ENCODE measurements around the gene AGPAT2.

The AGPAT2 gene

DNA sequence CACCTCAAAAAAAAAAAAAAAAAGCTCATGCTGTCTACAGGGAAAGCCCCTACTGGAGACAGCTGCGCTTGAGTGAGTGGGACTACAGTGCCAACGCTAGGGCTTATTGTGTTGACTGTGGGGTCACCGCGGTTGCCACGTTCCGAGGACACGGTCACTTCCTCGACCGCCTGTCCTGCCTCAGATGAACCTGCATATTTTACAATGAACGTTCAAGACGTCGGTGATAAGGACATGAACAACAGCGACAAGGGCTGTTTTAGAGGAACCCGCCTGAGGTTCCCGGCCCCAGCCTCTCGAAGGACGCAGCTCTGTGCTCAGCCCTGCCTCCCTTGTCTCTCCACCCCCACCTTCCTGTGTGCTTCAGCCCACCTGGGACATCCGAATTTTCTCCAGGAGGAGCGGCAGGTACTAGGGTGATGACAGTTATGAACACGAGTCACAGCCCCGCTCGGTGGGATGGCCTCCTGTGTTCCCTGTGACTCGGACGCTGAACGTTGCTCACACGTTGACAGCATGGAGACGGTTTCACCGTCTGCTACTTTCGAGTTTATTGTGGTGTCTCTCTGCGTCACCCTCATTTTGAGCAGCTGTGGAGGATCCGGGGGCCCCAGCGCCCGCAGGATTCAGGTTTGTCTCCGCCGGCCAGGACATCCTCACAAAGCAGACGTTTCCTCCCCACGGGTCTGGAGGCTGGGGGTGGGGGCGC, 13.9 kb upstream of the AGPAT2 start:
- peak in 1 of 2 donors; percentile 31 for DNase-seq (ENCODE audit: low read depth in 2 of 2)

DNA sequence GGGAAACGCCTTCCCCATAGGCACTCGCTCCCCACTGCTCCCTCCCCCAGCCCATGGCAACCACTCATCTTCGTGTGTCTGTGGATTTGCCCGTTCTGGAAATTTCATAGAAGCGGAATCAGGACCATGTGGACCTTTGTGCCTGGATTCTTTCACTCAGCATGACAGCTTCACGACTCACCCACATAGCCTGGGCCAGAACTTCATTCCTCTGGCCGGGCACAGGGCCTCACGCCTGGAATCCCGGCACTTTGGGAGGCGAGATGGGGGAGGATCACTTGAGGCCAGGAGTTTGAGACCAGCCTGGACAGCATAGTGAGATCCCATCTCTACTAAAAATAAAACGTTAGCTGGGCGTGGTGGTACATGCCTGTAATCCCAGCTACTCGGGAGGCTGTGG, 13.0 kb upstream of the AGPAT2 start:
- DNase-seq (ENCODE audit: low read depth in 2 of 2), result no peak

DNA sequence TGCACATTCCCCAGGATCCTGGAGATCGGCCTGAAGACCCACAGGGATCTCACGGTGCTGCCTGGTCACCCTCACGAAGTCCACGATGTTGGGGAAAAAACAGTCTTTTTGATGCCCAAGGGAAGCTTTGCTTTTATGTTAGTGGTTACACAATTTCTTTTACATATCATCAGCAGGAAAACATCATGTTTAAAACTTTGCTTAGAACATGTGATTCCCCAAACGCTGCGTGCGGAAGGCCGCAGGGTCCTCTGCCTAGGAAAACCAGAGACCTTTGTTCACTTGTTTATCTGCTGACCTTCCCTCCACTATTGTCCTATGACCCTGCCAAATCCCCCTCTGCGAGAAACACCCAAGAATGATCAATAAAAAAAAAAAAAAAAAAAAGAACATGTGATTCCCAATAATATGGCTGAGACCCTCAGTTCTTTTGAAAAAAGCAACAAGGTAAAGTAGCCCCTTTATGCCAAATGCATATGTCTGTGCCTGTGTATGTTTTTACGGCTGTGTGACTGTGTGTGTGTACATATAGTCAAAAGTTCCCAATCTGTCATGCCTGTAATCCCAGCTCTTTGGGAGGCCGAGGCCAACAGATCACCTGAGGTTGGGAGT, 11.5 kb upstream of the AGPAT2 start:
- no peak for DNase-seq (ENCODE audit: low read depth in 2 of 2)

DNA sequence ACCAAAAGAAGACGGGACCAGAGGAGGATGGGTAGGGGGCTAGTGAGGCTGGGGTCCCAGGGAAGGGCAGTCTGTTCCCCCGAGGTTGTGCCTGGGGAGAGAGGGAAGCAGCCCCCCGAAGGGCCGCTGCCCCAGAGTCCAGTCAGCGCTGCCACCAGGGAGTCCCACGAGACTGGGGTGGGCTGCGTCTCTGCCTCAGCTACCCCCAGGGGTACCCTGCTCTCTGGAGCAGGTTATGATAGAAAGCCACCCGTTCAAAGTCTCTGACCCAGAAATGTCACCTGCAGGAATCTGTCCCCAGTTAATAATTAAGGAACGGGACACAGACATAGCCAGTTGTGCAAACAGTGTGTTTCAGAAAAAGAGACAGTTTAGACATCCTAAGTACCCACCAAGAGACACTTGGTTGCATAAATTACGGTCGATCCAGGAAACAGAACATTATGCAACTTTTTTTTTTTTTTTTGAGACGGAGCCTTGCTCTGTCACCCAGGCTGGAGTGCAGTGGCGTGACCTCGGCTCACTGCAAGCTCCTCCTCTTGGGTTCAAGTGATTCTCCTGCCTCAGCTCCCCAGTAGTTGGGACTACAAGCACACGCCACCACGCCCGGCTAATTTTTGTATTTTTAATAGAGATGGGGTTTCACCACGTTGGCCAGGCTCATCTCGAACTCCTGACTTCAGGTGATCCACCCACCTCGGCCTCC, 10.7 kb upstream of the AGPAT2 start:
- no peak for DNase-seq (ENCODE audit: low read depth in 2 of 2)

DNA sequence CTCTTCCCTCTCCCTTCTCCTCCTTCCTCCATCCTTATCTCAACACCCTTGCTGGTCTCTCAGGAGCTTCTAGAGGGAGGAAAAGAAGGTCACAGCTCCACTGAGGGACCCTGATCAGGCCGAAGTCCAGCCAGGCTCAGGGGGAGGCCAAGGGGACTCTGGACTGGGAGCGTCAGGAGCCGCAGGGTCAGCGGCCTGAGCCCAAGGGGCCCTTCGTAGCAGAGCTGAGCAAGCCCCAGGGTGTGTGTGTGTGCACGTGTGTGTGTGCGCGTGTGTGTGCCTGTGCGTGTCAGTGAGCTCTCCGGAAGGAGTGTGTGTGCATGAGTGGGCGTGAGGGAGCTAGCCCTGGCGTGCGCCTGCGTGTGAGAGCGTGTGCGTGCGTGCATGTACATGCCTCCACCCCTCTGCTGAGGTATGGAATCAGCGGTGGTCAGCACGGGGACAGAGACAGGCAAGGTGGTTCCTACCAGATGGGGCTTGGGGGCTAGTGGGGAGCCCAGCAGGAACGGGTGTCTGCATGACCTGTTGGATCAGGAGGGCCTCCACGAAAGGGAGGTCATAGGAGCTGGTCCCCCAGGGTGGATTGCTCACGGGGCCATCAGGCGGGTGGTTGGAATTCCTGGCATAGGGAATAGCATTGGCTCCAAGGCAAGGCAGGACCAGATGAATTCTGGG, 10.0 kb upstream of the AGPAT2 start:
- no peak for DNase-seq (ENCODE audit: low read depth in 2 of 2)

DNA sequence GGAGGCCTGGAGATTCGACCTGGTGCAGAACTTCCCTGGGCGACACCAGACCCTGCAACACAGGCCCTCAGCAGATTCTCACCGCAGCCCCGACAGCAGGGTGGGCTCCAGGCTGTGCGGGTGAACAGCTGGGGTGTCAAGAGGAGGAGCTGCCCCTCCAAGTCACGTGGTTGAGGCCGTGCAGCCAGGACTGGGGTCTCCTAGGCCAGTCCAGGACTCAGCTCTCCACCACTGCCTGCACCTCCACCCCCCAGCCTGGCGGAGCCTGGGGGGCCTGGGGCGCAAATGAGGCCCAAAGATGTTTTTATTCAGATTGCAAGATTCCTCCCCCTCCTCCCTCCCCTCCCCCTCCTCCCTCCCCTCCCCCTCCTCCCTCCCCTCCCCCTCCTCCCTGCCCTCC, 9.2 kb upstream of the AGPAT2 start:
- DNase-seq (ENCODE audit: low read depth in 2 of 2), result no peak

DNA sequence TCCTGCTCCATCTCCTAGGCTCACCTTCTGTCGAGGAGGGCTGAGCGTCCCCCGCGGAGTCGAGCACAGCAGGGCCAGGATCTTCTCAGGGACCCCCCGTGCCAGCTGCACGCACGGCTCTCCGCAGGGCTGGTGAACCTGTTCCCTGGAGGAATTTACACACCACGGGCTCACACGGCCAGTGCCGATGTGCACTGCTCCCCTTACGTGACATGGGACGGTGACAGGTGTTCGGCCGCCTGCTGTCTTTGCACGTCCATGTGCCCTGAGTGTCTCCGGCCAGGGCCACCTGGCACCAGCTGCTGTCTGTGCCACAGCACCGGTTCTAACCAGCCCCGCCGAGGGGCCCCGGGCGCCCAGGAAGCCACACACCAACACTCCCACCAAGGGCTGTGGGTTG, 8.7 kb upstream of the AGPAT2 start:
- DNase-seq (ENCODE audit: low read depth in 2 of 2), result no peak

DNA sequence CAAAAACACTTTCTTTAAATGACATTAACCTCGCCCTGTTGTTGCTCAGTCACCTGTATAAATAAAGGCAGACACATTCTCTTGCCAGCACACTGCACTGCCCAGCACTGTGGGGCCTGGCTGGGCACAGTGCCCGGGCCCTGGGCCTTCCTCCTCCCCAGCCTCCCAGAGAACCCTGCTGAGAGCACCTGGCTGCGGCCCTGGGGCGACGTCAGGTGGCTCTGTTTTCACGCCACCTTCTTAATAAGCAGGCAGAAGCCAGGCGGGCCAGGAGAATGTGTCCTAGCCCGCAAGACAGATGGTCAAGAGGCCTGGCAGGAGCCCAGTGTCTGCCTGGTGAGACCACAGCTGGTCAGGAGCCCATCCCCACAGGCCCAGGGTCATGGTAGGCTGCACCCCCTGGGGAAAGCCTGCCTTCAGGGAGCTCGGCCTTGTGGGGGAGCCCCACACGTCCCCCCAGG, 8.2 kb upstream of the AGPAT2 start:
- no peak for DNase-seq (ENCODE audit: low read depth in 2 of 2)

DNA sequence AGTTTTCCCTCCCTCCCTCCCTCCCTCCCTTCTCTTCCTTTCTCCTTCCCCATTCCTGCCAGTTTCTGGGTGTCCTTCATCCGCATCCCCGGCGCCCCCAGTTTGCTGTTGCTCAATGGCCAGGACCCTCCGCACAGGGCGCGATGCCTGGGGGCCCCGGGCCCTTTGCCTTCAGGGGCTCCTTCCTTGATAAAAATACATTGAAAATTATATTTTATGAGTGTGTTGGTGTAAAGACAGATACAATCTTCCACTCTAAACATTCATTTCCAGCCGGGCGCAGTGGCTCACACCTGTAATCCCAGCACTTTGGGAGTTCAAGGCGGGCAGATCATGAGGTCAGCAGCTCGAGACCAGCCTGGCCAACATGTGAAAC, 7.6 kb upstream of the AGPAT2 start:
- DNase-seq (ENCODE audit: low read depth in 2 of 2), result no peak

DNA sequence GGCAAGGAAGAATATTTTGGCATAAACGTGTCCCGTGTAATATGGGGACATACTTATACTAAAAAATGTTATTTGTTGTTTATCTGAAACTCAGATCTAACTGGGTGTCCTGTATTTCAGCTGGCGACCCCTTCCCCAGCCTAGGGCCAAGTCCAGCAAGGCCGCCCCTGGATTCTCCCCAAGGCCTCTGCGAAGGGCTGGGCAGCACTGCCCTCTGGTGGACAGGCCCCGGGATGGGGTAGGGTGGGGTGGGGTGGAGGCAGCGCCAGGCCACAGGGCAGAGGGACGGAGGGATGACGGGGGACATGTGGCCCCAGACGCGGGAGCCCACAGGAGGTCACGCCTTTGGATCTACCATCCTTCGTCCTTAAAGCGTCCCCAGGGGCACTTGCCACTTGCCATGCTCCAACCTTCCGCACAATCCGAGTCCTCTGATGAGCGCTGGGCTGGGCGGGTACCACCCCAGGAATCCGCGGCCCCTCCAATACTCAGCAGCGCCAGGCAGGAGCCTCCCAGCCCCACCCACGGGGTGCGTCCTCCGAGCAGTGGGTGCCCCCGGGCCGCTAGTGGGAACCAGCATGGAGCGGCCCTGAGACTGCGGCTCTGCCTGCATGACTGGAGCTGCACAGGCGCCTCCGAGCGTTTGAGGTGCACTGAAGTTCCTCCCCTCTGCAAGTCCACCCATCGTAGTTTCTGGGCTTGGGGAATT, 7.1 kb upstream of the AGPAT2 start:
- no peak for DNase-seq (ENCODE audit: low read depth in 2 of 2)

DNA sequence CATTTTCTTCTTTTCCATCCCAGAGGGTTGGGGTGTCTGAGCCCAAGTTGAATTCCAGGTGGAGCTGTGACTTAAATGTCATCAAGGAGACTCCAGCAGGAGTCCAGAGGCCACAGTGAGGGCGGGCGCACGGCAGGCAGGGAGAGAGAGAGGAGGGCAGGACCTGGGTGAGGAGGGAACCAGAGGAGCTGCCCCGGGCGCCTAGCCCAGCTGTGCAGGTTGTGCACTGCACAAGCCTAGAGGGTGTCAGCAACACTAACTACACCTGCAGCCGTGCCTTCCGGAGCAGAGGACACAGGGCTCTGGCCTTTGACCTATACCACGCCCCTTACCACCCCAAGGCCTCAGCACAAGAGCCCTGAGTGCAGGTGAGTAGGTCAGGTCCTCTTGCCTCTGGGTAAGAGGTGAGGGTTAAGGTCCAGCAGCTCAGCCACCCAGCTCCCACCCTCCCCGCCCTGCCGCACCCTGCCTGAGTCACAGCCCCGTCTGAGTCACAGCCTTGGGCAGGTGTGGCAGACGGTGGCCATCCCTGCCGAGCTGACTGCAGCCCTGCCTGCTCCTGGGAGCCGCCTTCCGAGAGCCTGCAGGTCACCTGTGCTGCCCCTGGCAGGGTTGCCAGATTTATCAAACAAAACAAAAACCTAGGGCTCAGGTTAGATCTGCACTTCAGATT, 6.4 kb upstream of the AGPAT2 start:
- DNase-seq (ENCODE audit: low read depth in 2 of 2), result no peak

DNA sequence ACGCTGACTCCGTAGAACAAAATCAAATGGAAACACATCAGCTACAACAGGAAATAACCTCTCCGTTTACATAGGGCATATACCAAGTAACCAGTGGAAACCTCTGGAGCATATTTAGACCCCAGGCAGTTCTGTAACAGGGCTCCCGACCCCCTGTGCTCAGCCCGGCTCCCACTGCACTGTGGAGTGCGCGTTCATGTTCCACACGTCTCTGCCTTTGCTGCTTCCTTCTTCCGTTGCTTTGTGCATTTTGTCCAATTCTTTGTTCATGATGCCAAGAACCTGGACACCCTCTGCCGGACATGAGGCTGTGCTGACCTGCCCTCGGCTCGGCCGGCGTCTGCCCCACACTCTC, 5.9 kb upstream of the AGPAT2 start:
- no peak for DNase-seq (ENCODE audit: low read depth in 2 of 2)

DNA sequence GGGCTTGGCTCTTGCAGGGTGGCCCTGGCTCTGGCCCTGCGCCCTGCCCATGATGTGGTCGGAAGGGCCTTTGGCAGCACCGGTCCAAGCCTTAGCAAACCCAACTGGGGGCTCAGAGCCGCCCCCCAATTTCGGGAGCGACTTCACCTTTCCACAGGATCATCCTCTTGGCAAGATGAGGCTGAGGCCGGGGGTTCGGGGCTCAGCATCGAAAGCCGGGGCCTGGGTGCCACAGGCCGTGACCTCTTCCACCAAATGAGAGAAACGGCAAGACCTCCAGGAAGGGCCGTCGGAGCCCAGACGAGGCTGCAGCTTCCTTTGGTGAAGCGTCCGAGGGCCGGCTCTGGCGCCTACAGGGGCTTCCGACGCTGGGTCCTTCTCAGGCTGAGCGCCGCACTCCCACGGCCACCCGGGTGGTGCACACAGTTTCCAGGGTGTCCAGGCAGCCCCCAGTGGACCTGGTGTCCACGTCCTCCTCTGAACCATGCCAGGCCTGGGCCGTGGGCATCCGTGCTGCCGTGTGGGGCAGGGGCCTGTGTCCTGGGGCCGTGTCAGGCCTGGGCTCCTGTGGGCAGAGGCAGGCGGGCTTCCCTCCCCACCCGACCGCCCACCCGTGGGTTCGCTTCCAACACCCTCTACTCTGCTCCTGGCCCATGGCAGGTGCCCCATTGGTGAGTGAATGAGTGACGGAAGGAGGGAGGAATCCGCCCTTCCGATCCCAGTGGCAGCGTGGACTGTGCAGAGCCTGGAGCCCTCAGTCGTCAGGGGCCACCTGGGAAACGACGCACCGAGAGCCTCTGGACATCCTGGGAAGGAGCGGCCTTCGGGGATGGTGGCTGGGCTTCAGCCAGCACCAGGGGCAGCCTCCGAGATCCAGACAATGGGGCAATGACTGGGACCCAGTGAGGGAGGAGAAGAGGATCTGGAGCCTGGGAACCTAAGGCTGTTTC, 5.2 kb upstream of the AGPAT2 start:
- no peak for DNase-seq (ENCODE audit: low read depth in 2 of 2)

DNA sequence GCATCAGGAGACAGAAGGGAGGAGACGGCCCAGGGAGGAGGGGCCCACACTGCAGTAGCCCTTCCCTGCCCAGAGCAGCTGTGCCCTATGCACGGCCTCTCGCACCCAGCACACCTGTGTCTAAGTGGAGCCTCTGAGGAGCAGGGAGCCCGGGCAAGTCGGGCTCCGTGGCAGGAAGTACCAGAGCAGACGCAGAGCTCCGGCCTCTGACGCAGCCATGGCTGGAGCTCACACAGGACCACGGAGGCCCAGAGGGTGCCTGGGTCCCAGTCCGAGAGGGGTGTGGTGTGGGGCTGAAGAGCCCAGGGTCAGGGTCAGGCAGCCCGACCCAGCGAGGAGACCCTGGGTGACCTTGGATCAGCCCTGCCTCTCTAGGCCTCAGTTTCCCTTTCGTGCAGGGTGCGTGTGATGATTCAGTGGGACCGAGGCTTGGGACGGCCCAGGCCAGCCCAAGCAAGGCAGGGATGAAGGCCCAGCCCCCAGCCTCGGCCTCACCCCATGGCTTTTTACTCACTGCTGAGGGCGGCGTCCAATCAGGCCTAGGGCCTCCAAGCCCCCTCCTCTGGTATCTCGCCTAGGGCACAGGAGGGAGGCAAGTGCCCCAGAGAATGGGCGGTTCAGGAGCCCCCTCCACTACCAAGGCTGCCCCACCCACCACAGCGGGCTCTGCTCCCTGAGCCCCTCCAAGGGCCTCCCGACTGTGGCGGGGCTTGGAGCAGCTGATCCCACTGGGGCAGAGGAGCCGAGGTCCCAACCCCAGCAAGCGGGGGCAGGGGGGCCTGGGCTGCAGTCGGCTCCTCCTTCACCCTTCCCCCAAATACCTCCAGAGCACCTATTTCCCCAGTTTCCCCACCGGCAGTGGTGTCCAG, 4.3 kb upstream of the AGPAT2 start:
- DNase-seq (ENCODE audit: low read depth in 2 of 2), result no peak

DNA sequence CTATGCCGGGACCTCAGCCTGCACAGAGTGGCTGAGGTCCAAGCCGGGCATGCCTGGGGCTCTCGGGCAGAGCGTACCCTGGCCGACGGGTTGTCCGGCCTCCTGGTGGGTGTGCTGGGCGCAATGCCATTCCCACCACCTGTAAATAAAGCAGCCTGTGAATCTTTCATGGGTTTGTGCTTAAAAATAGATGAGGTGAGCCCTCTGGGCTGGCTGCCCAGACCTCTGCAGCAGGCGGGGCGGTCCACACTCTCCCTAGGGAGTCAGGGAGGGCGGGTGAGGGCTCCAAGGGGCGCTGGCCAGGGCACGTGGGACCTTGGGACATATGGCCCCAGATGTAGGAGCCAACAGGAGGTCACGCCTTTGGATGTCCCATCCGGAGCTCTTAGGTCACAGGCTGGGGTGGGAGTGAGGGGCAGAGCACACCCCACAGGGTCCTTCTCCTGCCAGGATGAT, 3.6 kb upstream of the AGPAT2 start:
- DNase-seq (ENCODE audit: low read depth in 2 of 2), result no peak

DNA sequence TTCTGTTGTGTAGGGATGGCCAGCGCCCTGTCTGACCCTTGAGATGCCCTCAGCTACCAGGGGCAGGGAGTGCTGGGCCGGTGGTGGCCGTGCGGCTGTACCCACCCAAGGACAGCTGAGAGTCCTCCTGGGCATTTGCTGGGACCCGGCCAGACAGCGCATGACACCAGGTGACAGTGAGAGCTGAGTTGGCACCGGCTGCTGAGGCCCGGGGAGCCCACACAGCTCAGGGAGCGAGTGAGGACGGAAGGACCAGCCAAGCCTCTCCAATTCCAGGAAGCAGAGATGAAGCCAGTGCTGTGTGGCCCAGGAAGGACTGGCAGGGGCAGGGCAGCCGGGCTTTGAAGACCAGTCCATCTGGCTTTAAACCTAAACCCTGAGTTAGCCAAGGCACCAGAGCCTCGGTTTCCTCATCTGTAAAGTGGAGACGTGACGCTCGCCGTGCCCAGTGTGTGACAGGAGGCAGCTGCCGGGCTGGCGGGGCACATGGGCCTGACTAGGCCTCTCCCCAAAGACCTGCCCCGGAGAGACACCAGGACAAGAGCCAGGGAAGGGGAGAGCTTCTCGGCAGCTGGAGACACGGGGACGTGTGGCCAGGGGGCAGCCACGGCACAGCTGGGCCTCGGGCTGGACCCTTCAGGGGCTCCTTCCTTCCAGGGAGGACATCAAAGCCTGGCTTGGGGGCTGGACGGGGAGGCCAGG, 3.0 kb upstream of the AGPAT2 start:
- no peak for DNase-seq (ENCODE audit: low read depth in 2 of 2)

DNA sequence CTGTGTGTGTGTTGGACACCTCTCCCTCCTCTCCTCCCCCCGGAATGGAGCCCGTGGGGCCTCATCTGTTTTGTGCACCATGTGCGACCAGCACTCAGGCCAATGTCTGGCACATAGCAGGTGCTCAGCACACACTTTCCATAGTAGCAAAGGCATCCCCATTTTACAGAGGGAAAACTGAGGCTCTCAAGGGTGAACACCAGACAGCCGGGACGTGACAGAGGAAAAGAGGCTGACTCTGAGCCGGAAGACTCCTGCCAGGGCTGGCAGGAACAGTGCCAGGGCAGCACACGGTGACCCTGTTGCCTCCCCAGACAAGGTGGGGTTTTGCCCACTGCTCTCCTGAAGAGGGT, 1.8 kb upstream of the AGPAT2 start:
- no peak for DNase-seq (ENCODE audit: low read depth in 2 of 2)

DNA sequence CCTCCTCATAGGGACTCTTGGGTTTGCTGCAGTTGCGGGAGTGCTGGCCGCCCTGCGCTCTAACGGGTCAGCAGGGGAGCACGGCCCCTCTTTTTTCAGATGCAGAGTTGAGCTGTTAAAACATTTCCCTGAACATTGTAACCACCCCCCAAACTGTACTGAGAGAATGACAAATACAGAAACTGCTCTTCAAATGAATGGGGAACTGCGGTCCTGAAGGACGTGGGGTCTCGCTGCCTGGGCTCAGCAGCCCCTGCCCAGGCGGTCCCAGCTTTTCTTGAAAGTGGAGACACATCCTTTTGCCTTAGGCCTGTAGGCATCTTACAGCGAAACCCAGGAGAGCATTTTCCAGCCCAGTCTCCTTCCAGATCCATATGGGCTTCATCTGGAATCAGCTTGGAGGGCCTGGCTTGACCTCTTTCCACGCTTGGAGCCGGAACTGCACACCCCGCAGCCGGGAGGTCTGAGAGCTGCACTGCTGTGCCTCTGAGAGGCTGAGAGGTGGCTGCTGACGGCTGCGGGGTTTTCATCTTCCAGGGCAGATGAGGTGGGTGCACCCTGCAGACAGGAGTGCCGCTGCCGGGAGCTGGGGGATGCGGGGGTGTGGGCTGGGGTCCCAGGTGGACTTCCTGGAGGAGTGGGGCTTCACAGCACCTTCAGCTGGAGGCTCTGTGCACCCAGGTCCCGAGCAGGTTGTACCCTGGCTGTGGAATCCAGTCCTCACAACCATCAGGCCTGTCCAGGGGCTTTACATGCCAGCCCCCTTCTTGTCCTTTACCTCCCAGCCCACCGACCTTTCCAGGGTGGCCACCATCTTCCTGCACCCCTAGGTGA, 1.2 kb upstream of the AGPAT2 start:
- no peak for DNase-seq (ENCODE audit: low read depth in 2 of 2)
